H1 (cell line): Measurements from ENCODE around the gene PPME1. TPM values are rescaled to one million over a fixed set of nuclear protein-coding genes. Genes with fewer than 3 reads are reported as not detected.

Experiments used
- CREB1 ChIP-seq: IDR thresholded peaks from 2 replicates; pipeline ENCODE4 v1.6.1; 2012; ENCODE audit warnings: inconsistent platforms
- FOSL1 ChIP-seq: IDR thresholded peaks from 2 replicates; pipeline ENCODE4 v1.6.1; 2011; ENCODE audit warnings: mild to moderate bottlenecking, low read depth, low read length, moderate library complexity; ENCODE audit not compliant: insufficient read depth
- RAD21 ChIP-seq, 2 experiments: IDR thresholded peaks in 1 of 2; conservative IDR thresholded peaks in 1 of 2; 2 replicates each; pipeline ENCODE4 v1.6.1; 2011; ENCODE audit warnings: low read depth in 2 of 2, low read length in 2 of 2, improper control_type of control experiment in 1 of 2, inconsistent platforms in 1 of 2, mild to moderate bottlenecking in 1 of 2, moderate library complexity in 1 of 2
- SP4 ChIP-seq: IDR thresholded peaks from 2 replicates; pipeline ENCODE4 v1.6.1; 2012; ENCODE audit warnings: low read length, inconsistent platforms
- polyA plus RNA-seq, 7 experiments: library from polyadenylated mRNA; depleted of rRNA in 3 of 7; stranded (reverse) in 5 of 7; unstranded in 2 of 7; fragments of >200 nt in 5 of 7; fragments of 200-250 nt in 2 of 7; gene quantifications; 1 replicate in 5 of 7; 2 replicates in 1 of 7; 4 replicates in 1 of 7; pipeline versions ENCODE4 v1.2.1 to v1.2.3, GENCODE V29; 2011 to 2013; ENCODE audit warnings: missing spikeins in 2 of 7, mixed read lengths in 2 of 7
- total RNA-seq: library from RNA; stranded (reverse); fragmentation: NEBNext Ultra II Directional; extraction: Animal tissue kit (Norgen Biotek cat#: 25700); gene quantifications from 2 replicates; pipeline ENCODE4 v1.2.1, GENCODE V29; 2021

Gene PPME1
- total and polyA plus RNA-seq, 2 of the 8 experiments (the other 6 are each of a cell fraction or from before 2014, with no cell fraction given) = 55.1 to 64.5 TPM

- no peak for TF ChIP-seq RAD21 (IDR thresholded peaks at IDR 0.05 in 1 of 2, conservative IDR thresholded peaks at IDR 0.05 in 1 of 2; ENCODE audit: low read depth in 2 of 2, low read length in 2 of 2)
- TF ChIP-seq FOSL1 = no peak
- TF ChIP-seq CREB1 = no peak
- TF ChIP-seq SP4 = no peak
- TF ChIP-seq, all 59 proteins: peak for 0
Measured at GRCh38 chr11:74171997-74172396, 908 bp downstream of the PPME1 start (continued).
